Activated T-cell treated with anti-CD3 and anti-CD28 coated beads for 1 hour (primary cell): ENCODE data around the gene DPPA2.

Source experiments
- DNase-seq: peaks from one replicate; pipeline ENCODE4 v3.0.0-alpha.2; 2020; ENCODE audit warnings: low read depth

The DPPA2 gene

GRCh38 chr3:109325109-109325508 lies 8.8 kb upstream of the DPPA2 start:
- DNase-seq, result no peak

- no peak for DNase-seq
These were observed 3.3 kb downstream of the DPPA2 start for GRCh38 chr3:109313061-109313460.

GRCh38 chr3:109297496-109297895 lies 18.8 kb downstream of the DPPA2 start:
- no peak for DNase-seq

- DNase-seq, result no peak
These were observed 32.2 kb downstream of the DPPA2 start for GRCh38 chr3:109284071-109284470.

- DNase-seq, result no peak
These were observed 37.8 kb downstream of the DPPA2 start for GRCh38 chr3:109278546-109278945.

- no peak for DNase-seq
These were observed 38.2 kb downstream of the DPPA2 start for GRCh38 chr3:109278141-109278540.

GRCh38 chr3:109275702-109276293 lies 40.5 kb downstream of the DPPA2 start:
- no peak for DNase-seq

GRCh38 chr3:109270779-109271178 lies 45.5 kb downstream of the DPPA2 start:
- DNase-seq, result no peak

GRCh38 chr3:109269577-109270275 lies 46.6 kb downstream of the DPPA2 start:
- no peak for DNase-seq

GRCh38 chr3:109268181-109268580 lies 48.1 kb downstream of the DPPA2 start:
- no peak for DNase-seq

- no peak for DNase-seq
These were observed 51.0 kb downstream of the DPPA2 start for GRCh38 chr3:109265295-109265694.

- DNase-seq, result no peak
These were observed 59.0 kb downstream of the DPPA2 start for GRCh38 chr3:109257269-109257668.

- DNase-seq, result no peak
These were observed 61.5 kb downstream of the DPPA2 start for GRCh38 chr3:109254770-109255169.

GRCh38 chr3:109252641-109253040 lies 63.7 kb downstream of the DPPA2 start:
- no peak for DNase-seq
